Upper lobe of right lung (tissue), 1 donor: Measurements from ENCODE around the gene FKBP1A. TPM values are rescaled to one million over a fixed set of nuclear protein-coding genes. Genes with fewer than 3 reads are reported as not detected.
"Not testable (repeated sequence)": the region's sequence is repeated elsewhere in the genome, so short reads cannot be mapped to it uniquely, and the experiment has no call there.

Experiments
- ATAC-seq: fragments of 200-7000 bp; cut with Tn5 transposase; one replicate; pipeline ENCODE4 v1.9.1; 2020; ENCODE audit warnings: mild to moderate bottlenecking, moderate library complexity
- DNase-seq: peaks from one replicate; pipeline ENCODE4 v3.0.0-alpha.2; 2020
- H3K27ac ChIP-seq: fragments of 200-600 bp; one replicate; pipeline ENCODE4 v1.8.0; 2022
- H3K27me3 ChIP-seq: fragments of 200-600 bp; one replicate; pipeline ENCODE4 v1.8.0; 2022; ENCODE audit warnings: mild to moderate bottlenecking
- H3K36me3 ChIP-seq: fragments of 200-600 bp; one replicate; pipeline ENCODE4 v1.8.0; 2022
- H3K4me1 ChIP-seq: fragments of 200-600 bp; one replicate; pipeline ENCODE4 v1.8.0; 2022
- H3K4me3 ChIP-seq: fragments of 200-600 bp; one replicate; pipeline ENCODE4 v1.8.0; 2022; ENCODE audit warnings: mild to moderate bottlenecking
- H3K9me3 ChIP-seq: fragments of 200-600 bp; one replicate; pipeline ENCODE4 v1.8.0; 2022
- intact Hi-C: fragments of 100-400 bp; cut with DNase I; formaldehyde crosslinking; loops from one replicate; pipeline ENCODE4 v1.11.0; 2022
- total RNA-seq: library from RNA; stranded (reverse); fragmentation: NEBNext Ultra II Directional; extraction: Animal tissue kit (Norgen Biotek cat#: 25700); gene quantifications from one replicate; pipeline ENCODE4 v1.2.1, GENCODE V29; 2021
- TF ChIP-seq, protein P1 (sequence below): fragments of 200-600 bp; IDR thresholded peaks from one replicate; pipeline ENCODE4 v1.8.0; 2022; ENCODE audit warnings: antibody characterized with exemption
- donor health status: DM: no; HTN: yes; CAD: no; lungs with severe emphysema.

The FKBP1A gene
- total RNA-seq, 1 donor from 2014 or later: 266 TPM

DNA sequence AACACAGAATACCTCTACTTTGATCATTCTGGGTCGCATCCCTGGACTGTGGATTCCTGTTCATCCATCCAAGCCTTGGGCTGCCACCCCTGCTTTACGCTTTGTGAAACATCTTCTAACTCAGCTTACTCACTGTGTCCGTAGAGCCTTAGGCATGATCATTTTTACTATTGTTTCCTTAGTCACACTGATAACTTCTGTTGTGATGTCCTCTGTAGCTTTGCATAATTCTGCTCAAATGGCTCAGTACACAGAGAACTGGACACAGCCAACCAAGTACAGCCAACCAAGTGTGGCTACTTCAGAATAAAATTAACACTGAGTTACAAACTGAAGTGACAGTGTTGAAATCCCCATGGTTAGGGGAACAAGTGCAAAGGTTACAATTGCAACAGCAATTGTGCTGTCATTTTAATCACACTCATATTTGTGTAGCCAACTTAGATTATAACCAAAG is 8.6 kb upstream of the FKBP1A start:
- Histone ChIP-seq H3K27me3 (no peaks in the 10 kb centered on the region), H3K9me3 (no peaks in the 10 kb centered on the region), H3K4me3 (no peak overlapping the region), H3K27ac (no peak overlapping the region), H3K36me3 (no peaks in the 10 kb centered on the region), H3K4me1 (no peaks in the 10 kb centered on the region)
- TF ChIP-seq, protein P1, sequence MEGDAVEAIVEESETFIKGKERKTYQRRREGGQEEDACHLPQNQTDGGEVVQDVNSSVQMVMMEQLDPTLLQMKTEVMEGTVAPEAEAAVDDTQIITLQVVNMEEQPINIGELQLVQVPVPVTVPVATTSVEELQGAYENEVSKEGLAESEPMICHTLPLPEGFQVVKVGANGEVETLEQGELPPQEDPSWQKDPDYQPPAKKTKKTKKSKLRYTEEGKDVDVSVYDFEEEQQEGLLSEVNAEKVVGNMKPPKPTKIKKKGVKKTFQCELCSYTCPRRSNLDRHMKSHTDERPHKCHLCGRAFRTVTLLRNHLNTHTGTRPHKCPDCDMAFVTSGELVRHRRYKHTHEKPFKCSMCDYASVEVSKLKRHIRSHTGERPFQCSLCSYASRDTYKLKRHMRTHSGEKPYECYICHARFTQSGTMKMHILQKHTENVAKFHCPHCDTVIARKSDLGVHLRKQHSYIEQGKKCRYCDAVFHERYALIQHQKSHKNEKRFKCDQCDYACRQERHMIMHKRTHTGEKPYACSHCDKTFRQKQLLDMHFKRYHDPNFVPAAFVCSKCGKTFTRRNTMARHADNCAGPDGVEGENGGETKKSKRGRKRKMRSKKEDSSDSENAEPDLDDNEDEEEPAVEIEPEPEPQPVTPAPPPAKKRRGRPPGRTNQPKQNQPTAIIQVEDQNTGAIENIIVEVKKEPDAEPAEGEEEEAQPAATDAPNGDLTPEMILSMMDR: no peak
- DNase-seq (no peak), ATAC-seq (peak; percentile 56)
- intact Hi-C loops: no loop called here

DNA sequence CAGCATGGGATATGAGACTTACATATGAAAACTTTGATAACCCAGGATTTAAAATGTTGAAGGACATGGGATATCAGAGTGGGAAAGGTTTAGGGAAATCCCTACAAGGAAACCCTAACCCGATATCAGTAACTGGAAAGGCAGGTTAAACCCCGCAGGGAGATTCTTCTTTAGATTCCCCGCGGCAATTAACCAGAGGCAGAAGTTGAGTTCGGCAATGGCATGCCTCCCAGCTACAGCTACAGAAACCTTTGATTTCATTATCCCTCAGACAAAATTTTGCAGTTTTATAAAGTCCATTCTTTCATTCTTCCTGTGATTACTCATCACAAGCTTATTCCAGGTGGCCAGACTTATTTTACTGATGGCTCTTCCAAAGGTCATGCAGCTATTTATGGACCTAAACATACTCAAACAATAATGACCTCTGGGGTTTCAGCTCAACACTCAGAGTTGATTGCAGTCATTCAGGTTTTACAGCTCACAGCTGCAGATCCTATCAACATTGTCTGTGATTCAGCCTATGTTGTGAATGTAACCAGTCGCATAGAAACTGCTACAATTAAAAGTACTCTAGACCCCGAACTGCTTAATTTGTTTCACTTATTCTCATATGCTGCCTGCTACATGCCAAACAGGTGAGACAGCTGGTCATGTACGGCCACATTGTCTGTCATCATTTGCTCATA is 7.0 kb upstream of the FKBP1A start:
- intact Hi-C loops: loop anchor here (10.0 kb wide), 1 partner anchor 65 kb away; no protein-coding TSS in a partner anchor
- not testable (repeated sequence) for ATAC-seq, H3K27ac ChIP-seq

DNA sequence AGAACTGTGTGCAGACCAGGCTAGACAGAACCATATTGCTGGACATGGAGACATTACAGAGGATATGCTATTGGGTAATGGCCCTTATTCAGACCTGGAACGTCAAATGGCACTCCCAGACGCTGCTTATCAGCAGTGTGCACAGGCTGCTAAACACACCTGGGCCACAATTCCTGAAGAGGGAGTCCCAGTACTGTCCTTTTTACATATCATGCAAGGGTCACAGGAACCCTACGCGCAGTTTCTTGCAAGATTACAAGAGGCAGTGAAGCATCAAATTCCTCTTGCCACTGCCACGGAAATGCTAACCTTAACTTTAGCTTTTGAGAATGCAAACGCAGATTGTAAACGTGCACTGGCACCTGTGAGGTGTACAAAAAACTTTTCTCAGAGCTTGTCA is 5.3 kb upstream of the FKBP1A start:
- H3K4me3 ChIP-seq, H3K4me1 ChIP-seq, H3K27ac ChIP-seq, DNase-seq, ATAC-seq, H3K36me3 ChIP-seq, H3K9me3 ChIP-seq, H3K27me3 ChIP-seq: not testable (repeated sequence)
- intact Hi-C loops: loop anchor here (10.0 kb wide), 1 partner anchor 63 kb away; no protein-coding TSS in a partner anchor

More for the DNA sequence above, 7.0 kb upstream of the FKBP1A start:
- not testable (repeated sequence) for DNase-seq, H3K27me3 ChIP-seq, H3K36me3 ChIP-seq, H3K4me3 ChIP-seq, H3K9me3 ChIP-seq, H3K4me1 ChIP-seq

DNA sequence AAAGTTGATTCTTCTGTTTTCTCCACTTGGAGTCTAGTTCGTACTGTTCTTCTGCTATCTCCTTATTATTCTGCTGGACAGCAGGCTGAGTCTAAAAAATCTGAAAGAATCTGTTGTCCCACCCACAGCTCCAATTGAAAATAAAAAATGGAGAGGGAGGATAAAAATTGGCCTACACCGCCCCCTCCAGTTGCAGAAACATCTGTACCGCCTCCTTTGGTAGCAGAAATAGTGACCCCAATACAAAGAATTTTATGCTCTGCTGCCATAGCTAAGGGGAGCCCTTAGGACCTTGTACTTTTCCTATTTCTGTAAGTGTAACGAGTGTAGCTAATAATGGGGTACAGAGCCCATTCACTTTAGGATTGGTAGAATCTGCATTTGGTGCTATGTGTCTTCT is 4.9 kb upstream of the FKBP1A start:
- H3K9me3 ChIP-seq: no peaks in the 10 kb centered on the region
- H3K36me3 ChIP-seq: no peaks in the 10 kb centered on the region
- H3K27me3 ChIP-seq: no peaks in the 10 kb centered on the region
- intact Hi-C loops: loop anchor here (10.0 kb wide), 1 partner anchor 63 kb away; no protein-coding TSS in a partner anchor
- no peak for ATAC-seq
- H3K27ac ChIP-seq: no peak overlapping the region
- H3K4me3 ChIP-seq: no peak overlapping the region
- DNase-seq: no peak
- H3K4me1 ChIP-seq: peaks cover 9% of the 10 kb centered on the region
- TF ChIP-seq, protein P1: peak; percentile 30

GRCh38 chr20:1396702-1397101 is 3.8 kb upstream of the FKBP1A start:
- Histone ChIP-seq H3K4me3 (no peak overlapping the region), H3K36me3 (no peaks in the 10 kb centered on the region), H3K4me1 (peaks cover 10% of the 10 kb centered on the region), H3K27me3 (no peaks in the 10 kb centered on the region), H3K9me3 (no peaks in the 10 kb centered on the region), H3K27ac (no peak overlapping the region)
- intact Hi-C loops: loop anchor here (10.0 kb wide), 1 partner anchor 62 kb away; no protein-coding TSS in a partner anchor
- no peak for ATAC-seq
- DNase-seq: no peak
- TF ChIP-seq, protein P1: no peak

GRCh38 chr20:1396264-1396663 is 3.4 kb upstream of the FKBP1A start:
- H3K27me3 ChIP-seq: no peaks in the 10 kb centered on the region
- no peak for DNase-seq
- no peaks in the 10 kb centered on the region for H3K9me3 ChIP-seq
- no peak for ATAC-seq
- intact Hi-C loops: loop anchor here (10.0 kb wide), 1 partner anchor 61 kb away; no protein-coding TSS in a partner anchor
- TF ChIP-seq, protein P1: no peak
- H3K4me1 ChIP-seq: peaks cover 14% of the 10 kb centered on the region
- no peaks in the 10 kb centered on the region for H3K36me3 ChIP-seq
- no peak overlapping the region for H3K4me3 ChIP-seq
- H3K27ac ChIP-seq: no peak overlapping the region
